WI38 (cell line): ENCODE measurements around the gene TOMM34.

Source experiments
- H3K4me3 ChIP-seq: 2 replicates; pipeline ENCODE4 v1.5.1; 2011; ENCODE audit warnings: low read depth, mild to moderate bottlenecking, control low read depth, low read length
- CTCF ChIP-seq: IDR thresholded peaks from 2 replicates; pipeline ENCODE4 v1.5.1; 2012; ENCODE audit warnings: low read depth, mild to moderate bottlenecking, control low read depth, low read length

Gene TOMM34

GRCh38 chr20:44961870-44962267, 1.7 kb upstream of the TOMM34 start:
- no peak for TF ChIP-seq CTCF
- no peak overlapping the region for H3K4me3 ChIP-seq

GRCh38 chr20:44961011-44961869, 1.0 kb upstream of the TOMM34 start:
- no peak for TF ChIP-seq CTCF
- H3K4me3 ChIP-seq = no peak overlapping the region

- H3K4me3 ChIP-seq = peak overlapping the region; percentile 77
- no peak for TF ChIP-seq CTCF
Measured at GRCh38 chr20:44959638-44960102, 527 bp downstream of the TOMM34 start.

- no peak for TF ChIP-seq CTCF
- peak overlapping the region; percentile 77 for H3K4me3 ChIP-seq
Measured at GRCh38 chr20:44959082-44959637, 1.0 kb downstream of the TOMM34 start.

GRCh38 chr20:44958276-44958675, 1.9 kb downstream of the TOMM34 start:
- no peak for TF ChIP-seq CTCF
- H3K4me3 ChIP-seq = peak overlapping the region; percentile 77

- no peak overlapping the region for H3K4me3 ChIP-seq
- no peak for TF ChIP-seq CTCF
Measured at GRCh38 chr20:44956410-44956809, 3.8 kb downstream of the TOMM34 start.

GRCh38 chr20:44955270-44955669, 4.9 kb downstream of the TOMM34 start:
- TF ChIP-seq CTCF = no peak
- no peak overlapping the region for H3K4me3 ChIP-seq
